Endothelial cell (in vitro differentiated cells): ENCODE results near the gene TMTC4. TPM values are rescaled to one million over a fixed set of nuclear protein-coding genes. Genes with fewer than 3 reads are reported as not detected.

ENCODE experiments used
- DNase-seq: peaks from one replicate; pipeline ENCODE4 v3.0.0; 2021; ENCODE audit warnings: low spot score
- H3K27ac Mint-ChIP-seq: one replicate; pipeline ENCODE4 v1.8.0; 2021; ENCODE audit warnings: mixed read lengths, inconsistent platforms; ENCODE audit not compliant: unreplicated experiment
- H3K27me3 Mint-ChIP-seq: one replicate; pipeline ENCODE4 v1.8.0; 2021; ENCODE audit warnings: mild to moderate bottlenecking, moderate library complexity, mixed read lengths, inconsistent platforms; ENCODE audit not compliant: unreplicated experiment
- H3K36me3 Mint-ChIP-seq: one replicate; pipeline ENCODE4 v1.8.0; 2021; ENCODE audit warnings: mild to moderate bottlenecking, low read depth, mixed read lengths, inconsistent platforms; ENCODE audit not compliant: unreplicated experiment
- H3K4me1 Mint-ChIP-seq: one replicate; pipeline ENCODE4 v1.8.0; 2021; ENCODE audit warnings: mild to moderate bottlenecking, mixed read lengths, inconsistent platforms; ENCODE audit not compliant: unreplicated experiment
- H3K4me3 Mint-ChIP-seq: one replicate; pipeline ENCODE4 v1.8.0; 2021; ENCODE audit warnings: mild to moderate bottlenecking, mixed read lengths, inconsistent platforms; ENCODE audit not compliant: unreplicated experiment
- H3K9me3 Mint-ChIP-seq: one replicate; pipeline ENCODE4 v1.8.0; 2021; ENCODE audit warnings: mixed read lengths, inconsistent platforms; ENCODE audit not compliant: unreplicated experiment
- total RNA-seq: library from RNA; stranded (reverse); fragmentation: NEBNext Ultra II Directional; extraction: Animal tissue kit (Norgen Biotek cat#: 25700); gene quantifications from one replicate; pipeline ENCODE4 v1.2.1, GENCODE V29; 2021; ENCODE audit not compliant: unreplicated experiment
- TF ChIP-seq, protein P1 (sequence below): fragments of 200-600 bp; sonication (generic); IDR thresholded peaks from one replicate; pipeline ENCODE4 v1.5.0; 2021; ENCODE audit warnings: antibody characterized with exemption; ENCODE audit not compliant: unreplicated experiment

TMTC4 gene
- total RNA-seq, 1 donor from 2014 or later: 40.1 TPM

DNA sequence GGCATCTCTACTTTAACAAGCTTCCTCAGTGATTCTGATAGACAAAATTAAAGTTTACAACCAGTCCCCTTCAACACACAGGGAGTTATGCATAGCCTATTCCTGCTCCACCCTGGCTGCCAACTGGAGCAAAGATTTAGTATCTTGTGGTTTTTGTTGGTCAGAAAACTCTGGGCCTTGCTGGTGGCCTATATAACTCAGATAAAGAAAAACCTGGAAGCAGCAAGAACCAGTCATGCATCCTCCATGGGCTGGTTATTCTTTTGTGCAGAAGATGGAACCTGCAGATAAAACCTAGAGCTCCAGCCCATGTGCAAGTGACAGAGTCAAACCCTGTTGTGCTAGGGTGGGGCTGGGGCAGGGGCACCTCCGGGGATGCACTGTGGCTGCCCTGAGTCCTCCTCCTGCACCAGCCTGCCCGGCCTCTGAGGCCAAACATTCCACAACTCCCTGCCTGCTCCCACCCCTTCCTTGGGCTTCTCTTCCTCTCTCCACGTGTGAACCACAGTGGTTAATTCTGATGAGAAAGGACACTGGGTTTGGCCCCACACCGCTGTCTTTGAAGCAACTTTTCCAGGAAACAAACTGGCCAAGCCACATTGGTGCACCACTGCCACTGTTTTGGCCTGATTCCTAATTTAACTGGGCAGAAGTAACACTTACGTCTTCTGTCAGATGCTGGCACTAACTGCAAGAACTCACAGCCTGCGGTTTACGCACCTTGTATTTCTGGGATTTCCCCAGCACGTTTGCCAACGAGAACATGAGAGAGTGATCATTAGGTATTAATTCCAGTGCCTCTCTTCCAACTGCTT, 62.7 kb downstream of the TMTC4 start:
- no peaks in the 10 kb centered on the region for H3K9me3 Mint-ChIP-seq
- H3K36me3 Mint-ChIP-seq: peaks cover 13% of the 10 kb centered on the region
- H3K27ac Mint-ChIP-seq: no peak overlapping the region
- peaks cover 2% of the 10 kb centered on the region for H3K27me3 Mint-ChIP-seq
- DNase-seq: no peak
- H3K4me3 Mint-ChIP-seq: no peak overlapping the region
- H3K4me1 Mint-ChIP-seq: peaks cover 33% of the 10 kb centered on the region
- TF ChIP-seq, protein P1, sequence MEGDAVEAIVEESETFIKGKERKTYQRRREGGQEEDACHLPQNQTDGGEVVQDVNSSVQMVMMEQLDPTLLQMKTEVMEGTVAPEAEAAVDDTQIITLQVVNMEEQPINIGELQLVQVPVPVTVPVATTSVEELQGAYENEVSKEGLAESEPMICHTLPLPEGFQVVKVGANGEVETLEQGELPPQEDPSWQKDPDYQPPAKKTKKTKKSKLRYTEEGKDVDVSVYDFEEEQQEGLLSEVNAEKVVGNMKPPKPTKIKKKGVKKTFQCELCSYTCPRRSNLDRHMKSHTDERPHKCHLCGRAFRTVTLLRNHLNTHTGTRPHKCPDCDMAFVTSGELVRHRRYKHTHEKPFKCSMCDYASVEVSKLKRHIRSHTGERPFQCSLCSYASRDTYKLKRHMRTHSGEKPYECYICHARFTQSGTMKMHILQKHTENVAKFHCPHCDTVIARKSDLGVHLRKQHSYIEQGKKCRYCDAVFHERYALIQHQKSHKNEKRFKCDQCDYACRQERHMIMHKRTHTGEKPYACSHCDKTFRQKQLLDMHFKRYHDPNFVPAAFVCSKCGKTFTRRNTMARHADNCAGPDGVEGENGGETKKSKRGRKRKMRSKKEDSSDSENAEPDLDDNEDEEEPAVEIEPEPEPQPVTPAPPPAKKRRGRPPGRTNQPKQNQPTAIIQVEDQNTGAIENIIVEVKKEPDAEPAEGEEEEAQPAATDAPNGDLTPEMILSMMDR: no peak

DNA sequence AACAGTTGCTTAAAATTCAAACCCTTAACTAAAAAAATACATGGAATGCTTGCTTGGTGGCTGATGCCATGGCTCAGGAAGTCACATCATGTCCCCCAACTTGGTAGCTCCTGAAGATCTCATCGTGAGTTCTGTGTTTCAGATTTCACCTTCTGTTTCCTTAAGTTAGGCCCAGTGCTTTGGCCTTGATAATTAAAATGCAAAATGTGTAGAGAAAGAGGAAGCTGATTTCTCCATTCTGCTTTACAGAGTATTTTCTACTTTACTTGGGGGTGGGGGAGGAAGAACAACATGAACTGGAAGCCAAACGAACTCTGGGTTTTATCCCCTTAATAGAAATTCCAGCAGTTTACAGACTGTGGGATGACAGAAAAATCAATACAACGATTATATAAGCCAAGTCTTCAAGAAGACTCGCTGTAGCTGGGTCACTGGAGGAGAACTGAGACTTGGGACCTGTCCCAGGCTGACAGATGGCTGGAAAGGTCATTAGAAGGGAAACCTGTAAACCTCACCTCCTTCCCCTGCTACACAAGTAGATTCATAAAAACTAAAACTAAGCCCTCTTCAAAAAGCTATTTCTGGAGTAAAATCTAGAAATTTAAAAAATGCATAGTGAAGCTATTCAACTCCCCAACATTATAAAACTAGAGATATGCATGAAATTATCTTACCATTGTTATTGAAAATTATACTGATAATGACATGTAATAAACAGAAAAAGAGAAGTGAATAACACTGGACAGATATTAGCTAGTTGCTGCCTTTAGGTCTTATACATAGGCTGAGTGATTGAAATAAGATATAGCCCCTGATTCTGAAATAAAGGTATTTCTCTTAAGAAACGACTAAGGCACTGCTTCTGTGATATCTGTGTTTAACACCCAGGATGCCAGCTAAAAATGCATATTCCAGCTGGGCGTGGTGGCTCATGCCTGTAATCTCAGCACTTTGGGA, 63.9 kb downstream of the TMTC4 start:
- TF ChIP-seq, protein P1: no peak
- Mint-ChIP-seq H3K9me3 (no peaks in the 10 kb centered on the region), H3K36me3 (peaks cover 11% of the 10 kb centered on the region), H3K27me3 (peaks cover 4% of the 10 kb centered on the region), H3K4me1 (peaks cover 33% of the 10 kb centered on the region), H3K27ac (peak overlapping the region; percentile 94), H3K4me3 (no peak overlapping the region)
- DNase-seq: no peak

DNA sequence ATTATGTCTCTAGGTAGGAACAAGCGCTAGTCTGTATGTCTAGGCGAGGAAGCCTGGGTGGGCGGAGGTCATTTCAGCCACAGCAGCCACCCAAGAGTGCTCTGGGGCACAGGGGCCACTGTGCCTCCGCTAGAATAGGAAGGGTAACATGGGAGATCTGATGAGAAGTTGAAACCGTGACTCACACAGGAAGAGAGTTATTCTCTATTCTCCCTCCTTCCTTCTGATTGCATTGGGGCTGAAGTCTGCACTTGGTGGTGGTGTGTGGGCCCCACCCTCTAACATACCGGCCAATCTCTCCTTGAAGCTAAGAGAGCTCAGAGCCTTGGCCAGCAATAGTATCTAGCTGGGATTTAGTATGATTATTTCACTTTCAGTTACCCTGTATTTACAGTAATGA, 65.7 kb downstream of the TMTC4 start:
- Mint-ChIP-seq H3K27me3 (peaks cover 4% of the 10 kb centered on the region), H3K27ac (no peak overlapping the region), H3K9me3 (no peaks in the 10 kb centered on the region), H3K4me3 (no peak overlapping the region), H3K36me3 (peaks cover 11% of the 10 kb centered on the region), H3K4me1 (peaks cover 31% of the 10 kb centered on the region)
- TF ChIP-seq, protein P1: no peak
- no peak for DNase-seq

DNA sequence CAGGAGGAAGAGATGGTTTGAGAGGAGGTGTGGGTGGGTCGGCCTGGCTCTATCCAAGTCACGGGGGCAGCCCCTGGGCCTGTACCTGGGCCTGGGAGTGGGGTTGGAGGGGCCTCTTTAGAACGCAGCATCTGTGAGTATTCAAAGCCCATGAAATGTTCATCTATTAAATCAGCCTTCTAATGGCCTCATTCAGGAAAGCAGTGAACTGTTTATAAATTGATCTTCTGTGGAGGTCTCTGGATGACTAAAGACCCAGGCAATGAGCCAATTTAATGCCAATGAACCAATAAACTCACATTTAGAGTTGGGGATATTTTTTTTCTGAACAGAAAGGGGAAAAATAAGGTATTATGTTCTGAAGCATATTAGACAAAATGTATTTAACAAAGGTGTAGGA, 66.1 kb downstream of the TMTC4 start:
- TF ChIP-seq, protein P1: no peak
- H3K27me3 Mint-ChIP-seq: peaks cover 4% of the 10 kb centered on the region

More for the DNA sequence above, 66.1 kb downstream of the TMTC4 start:
- Mint-ChIP-seq H3K27ac (no peak overlapping the region), H3K4me3 (no peak overlapping the region), H3K36me3 (peaks cover 11% of the 10 kb centered on the region), H3K4me1 (peaks cover 31% of the 10 kb centered on the region), H3K9me3 (no peaks in the 10 kb centered on the region)
- no peak for DNase-seq
